ENCODE measurements around the gene EXOSC10. TPM values are rescaled to one million over a fixed set of nuclear protein-coding genes. Genes with fewer than 3 reads are reported as not detected.
"Not testable (repeated sequence)": the region's sequence is repeated elsewhere in the genome, so short reads cannot be mapped to it uniquely, and the experiment has no call there.

Gene EXOSC10
- total RNA-seq, 1 donor from 2014 or later = 28.2 TPM

DNA sequence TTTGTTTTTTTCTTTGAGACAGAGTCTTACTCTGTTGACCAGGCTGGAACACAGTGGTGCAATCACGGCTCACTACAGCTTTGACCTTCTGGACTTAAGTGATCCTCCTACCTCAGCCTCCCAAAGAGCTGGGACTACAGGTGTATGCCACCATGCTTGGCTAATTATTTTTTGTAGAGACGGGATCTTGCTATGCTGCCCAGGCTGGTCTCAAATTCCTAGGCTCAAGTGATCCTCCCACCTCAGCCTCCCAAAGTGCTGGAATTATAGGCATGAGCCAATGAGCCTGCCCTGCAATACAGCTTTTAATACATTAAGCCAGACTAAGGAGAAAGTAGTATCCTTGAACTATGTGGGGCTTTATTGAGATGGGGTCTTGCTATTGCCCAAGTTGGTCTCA is 16.6 kb upstream of the EXOSC10 start:
- Histone ChIP-seq H3K4me3 (ENCODE audit: low read length in 3 of 3) (no peak overlapping the region), H3K4me1 (ENCODE audit: control insufficient read depth in 3 of 3, insufficient read depth in 3 of 3, low read length in 3 of 3) (no peaks in the 10 kb centered on the region), H3K9ac (ENCODE audit: low read depth in 1 of 3, low read length in 3 of 3) (no peak overlapping the region), H3K9me3 (ENCODE audit: control insufficient read depth in 3 of 3, low read length in 3 of 3) (no peaks in the 10 kb centered on the region), H3K36me3 (ENCODE audit: control insufficient read depth in 3 of 3, insufficient read depth in 3 of 3, low read length in 3 of 3) (peaks cover 34 to 60% (median 44%) of the 10 kb centered on the region in 3 donors), H3K27me3 (ENCODE audit: control insufficient read depth in 3 of 3, insufficient read depth in 3 of 3, low read length in 3 of 3) (no peaks in the 10 kb centered on the region), H3K27ac (ENCODE audit: low read depth, low read length) (no peak overlapping the region)

DNA sequence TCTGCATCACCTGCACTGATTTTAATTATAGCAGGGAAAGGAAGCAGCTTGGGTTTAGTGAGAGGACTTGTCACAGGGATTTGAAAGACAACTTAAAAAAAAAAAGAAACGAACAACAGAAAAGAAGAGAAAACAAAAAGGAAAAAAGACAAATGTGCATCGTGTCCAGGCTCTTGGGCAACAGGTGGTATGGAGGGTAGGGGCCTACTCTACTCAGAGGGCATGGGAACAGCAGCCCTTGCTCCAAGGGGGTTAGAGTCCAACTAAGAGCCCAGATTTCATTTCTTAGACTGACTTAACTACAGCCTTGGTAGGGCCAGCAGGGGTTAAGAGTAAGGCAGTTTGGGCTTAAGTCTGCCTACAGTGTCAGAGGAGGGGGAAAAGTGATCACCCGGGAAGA is 15.3 kb upstream of the EXOSC10 start:
- Histone ChIP-seq H3K36me3 (ENCODE audit: control insufficient read depth in 3 of 3, insufficient read depth in 3 of 3, low read length in 3 of 3) (peaks cover 35 to 57% (median 44%) of the 10 kb centered on the region in 3 donors), H3K4me1 (ENCODE audit: control insufficient read depth in 3 of 3, insufficient read depth in 3 of 3, low read length in 3 of 3) (no peaks in the 10 kb centered on the region), H3K27ac (ENCODE audit: low read depth, low read length) (no peak overlapping the region), H3K9me3 (ENCODE audit: control insufficient read depth in 3 of 3, low read length in 3 of 3) (no peaks in the 10 kb centered on the region), H3K27me3 (ENCODE audit: control insufficient read depth in 3 of 3, insufficient read depth in 3 of 3, low read length in 3 of 3) (no peaks in the 10 kb centered on the region), H3K4me3 (ENCODE audit: low read length in 3 of 3) (no peak overlapping the region), H3K9ac (ENCODE audit: low read depth in 1 of 3, low read length in 3 of 3) (no peak overlapping the region)

DNA sequence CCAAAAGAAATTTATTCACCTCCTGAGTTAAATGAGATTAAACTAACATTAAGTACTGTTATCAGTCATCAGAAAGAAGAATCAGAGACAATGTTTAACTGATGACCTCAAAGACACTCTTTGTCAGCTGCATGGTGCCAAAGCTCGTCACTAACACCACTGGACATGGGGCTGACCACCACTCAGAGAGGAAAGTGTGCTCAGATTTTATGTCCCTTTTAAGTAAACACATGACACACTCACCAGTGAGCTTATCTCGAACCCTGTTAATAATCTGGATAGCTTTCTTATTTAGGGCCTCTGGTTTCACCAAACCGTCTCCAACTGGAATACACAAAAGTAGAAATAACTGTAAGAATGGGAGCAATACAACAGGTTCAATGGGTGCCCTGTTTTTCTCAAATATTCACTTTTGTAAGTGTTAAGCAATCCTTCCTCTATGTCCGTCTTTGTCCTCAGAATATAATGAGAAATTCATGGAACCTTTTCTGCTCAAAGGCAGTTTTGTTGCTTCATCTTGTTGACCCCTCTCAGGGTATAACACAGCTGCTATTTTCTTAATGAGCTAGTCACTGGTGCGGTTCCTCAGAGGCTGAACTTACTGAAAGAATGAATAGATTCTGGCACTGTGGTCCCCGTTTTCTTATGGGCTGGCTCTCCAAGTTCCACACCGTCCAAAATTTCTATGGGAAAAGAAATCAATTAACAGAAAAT is 9.5 kb upstream of the EXOSC10 start:
- Histone ChIP-seq H3K36me3 (ENCODE audit: control insufficient read depth in 3 of 3, insufficient read depth in 3 of 3, low read length in 3 of 3) (peaks cover 47 to 64% (median 59%) of the 10 kb centered on the region in 3 donors), H3K27me3 (ENCODE audit: control insufficient read depth in 3 of 3, insufficient read depth in 3 of 3, low read length in 3 of 3) (no peaks in the 10 kb centered on the region), H3K9ac (ENCODE audit: low read depth in 1 of 3, low read length in 3 of 3) (no peak overlapping the region), H3K9me3 (ENCODE audit: control insufficient read depth in 3 of 3, low read length in 3 of 3) (no peaks in the 10 kb centered on the region), H3K27ac (ENCODE audit: low read depth, low read length) (no peak overlapping the region), H3K4me3 (ENCODE audit: low read length in 3 of 3) (no peak overlapping the region), H3K4me1 (ENCODE audit: control insufficient read depth in 3 of 3, insufficient read depth in 3 of 3, low read length in 3 of 3) (no peaks in the 10 kb centered on the region)

DNA sequence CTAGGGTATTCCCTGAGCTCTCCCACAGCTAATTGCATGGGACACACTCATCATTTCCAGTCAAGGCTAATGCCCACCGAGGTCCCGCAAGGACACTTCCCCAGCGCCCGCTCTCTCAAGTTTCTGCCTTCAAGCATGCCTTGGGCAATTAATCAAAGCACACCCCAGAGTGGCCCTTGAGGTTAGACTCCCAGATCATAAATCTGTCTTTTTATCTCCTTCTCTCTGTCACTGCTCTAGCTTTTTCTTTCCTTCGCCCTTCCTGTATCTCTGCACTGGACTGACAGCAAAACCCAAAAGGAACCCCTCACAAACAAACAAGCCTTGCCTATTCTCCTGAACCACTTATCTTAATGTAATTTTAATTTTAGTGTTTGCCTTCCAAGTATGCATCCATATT is 7.9 kb upstream of the EXOSC10 start:
- Histone ChIP-seq H3K36me3 (ENCODE audit: control insufficient read depth in 3 of 3, insufficient read depth in 3 of 3, low read length in 3 of 3) (peaks cover 38 to 49% (median 44%) of the 10 kb centered on the region in 3 donors), H3K27ac (ENCODE audit: low read depth, low read length) (no peak overlapping the region), H3K9me3 (ENCODE audit: control insufficient read depth in 3 of 3, low read length in 3 of 3) (no peaks in the 10 kb centered on the region), H3K4me3 (ENCODE audit: low read length in 3 of 3) (no peak overlapping the region), H3K9ac (ENCODE audit: low read depth in 1 of 3, low read length in 3 of 3) (no peak overlapping the region), H3K4me1 (ENCODE audit: control insufficient read depth in 3 of 3, insufficient read depth in 3 of 3, low read length in 3 of 3) (no peaks in the 10 kb centered on the region), H3K27me3 (ENCODE audit: control insufficient read depth in 3 of 3, insufficient read depth in 3 of 3, low read length in 3 of 3) (no peaks in the 10 kb centered on the region)

DNA sequence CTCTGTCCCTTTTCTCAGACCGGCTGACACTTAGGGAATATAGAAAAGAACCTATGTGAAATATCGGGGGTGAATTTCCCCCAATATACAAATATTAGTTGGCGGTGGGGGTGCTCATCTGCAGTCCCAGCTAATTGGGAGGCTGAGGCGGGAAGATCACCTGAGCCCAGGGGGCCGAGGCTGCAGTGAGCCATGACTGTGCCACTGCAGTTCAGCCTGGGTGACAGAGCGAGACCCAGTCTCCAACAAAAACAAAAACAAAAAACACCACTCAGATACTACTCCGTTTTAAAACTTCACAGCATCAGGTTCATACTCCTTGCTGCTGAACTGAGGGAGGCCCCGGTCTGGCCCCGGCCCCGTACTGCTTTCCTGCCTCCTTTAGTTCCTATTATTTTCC is 5.9 kb upstream of the EXOSC10 start:
- Histone ChIP-seq H3K27me3 (ENCODE audit: control insufficient read depth in 3 of 3, insufficient read depth in 3 of 3, low read length in 3 of 3) (no peaks in the 10 kb centered on the region), H3K9ac (ENCODE audit: low read depth in 1 of 3, low read length in 3 of 3) (no peak overlapping the region), H3K4me3 (ENCODE audit: low read length in 3 of 3) (no peak overlapping the region), H3K27ac (ENCODE audit: low read depth, low read length) (no peak overlapping the region), H3K4me1 (ENCODE audit: control insufficient read depth in 3 of 3, insufficient read depth in 3 of 3, low read length in 3 of 3) (no peaks in the 10 kb centered on the region), H3K36me3 (ENCODE audit: control insufficient read depth in 3 of 3, insufficient read depth in 3 of 3, low read length in 3 of 3) (peaks cover 27 to 35% (median 31%) of the 10 kb centered on the region in 3 donors), H3K9me3 (ENCODE audit: control insufficient read depth in 3 of 3, low read length in 3 of 3) (no peaks in the 10 kb centered on the region)

DNA sequence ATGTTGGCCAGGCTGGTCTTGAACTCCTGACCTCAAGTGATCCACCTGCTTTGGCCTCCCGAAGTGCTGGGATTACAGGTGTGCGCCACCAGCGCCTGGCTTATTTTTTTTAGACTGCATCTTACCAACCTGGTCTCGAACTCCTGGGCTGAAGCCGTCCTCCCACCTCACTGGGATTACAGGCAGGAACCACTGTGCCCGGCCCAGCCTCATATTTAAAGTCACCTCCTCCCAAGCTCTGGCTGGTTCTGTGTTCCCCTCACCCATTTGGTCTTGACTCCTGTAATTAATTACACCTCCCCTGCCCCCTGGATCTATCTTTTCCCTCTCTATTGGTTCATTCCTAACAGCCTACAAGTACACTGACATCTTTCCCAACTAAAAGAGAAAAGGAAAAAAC is 1.7 kb upstream of the EXOSC10 start:
- Histone ChIP-seq H3K36me3 (ENCODE audit: control insufficient read depth in 3 of 3, insufficient read depth in 3 of 3, low read length in 3 of 3) (peaks cover 12 to 15% (median 14%) of the 10 kb centered on the region in 3 donors), H3K4me1 (ENCODE audit: control insufficient read depth in 3 of 3, insufficient read depth in 3 of 3, low read length in 3 of 3) (peaks cover 7 to 16% (median 16%) of the 10 kb centered on the region in 3 donors), H3K9ac (ENCODE audit: low read depth in 1 of 3, low read length in 3 of 3) (no peak overlapping the region), H3K9me3 (ENCODE audit: control insufficient read depth in 3 of 3, low read length in 3 of 3) (no peaks in the 10 kb centered on the region), H3K4me3 (ENCODE audit: low read length in 3 of 3) (no peak overlapping the region), H3K27ac (ENCODE audit: low read depth, low read length) (no peak overlapping the region), H3K27me3 (ENCODE audit: control insufficient read depth in 3 of 3, insufficient read depth in 3 of 3, low read length in 3 of 3) (no peaks in the 10 kb centered on the region)

DNA sequence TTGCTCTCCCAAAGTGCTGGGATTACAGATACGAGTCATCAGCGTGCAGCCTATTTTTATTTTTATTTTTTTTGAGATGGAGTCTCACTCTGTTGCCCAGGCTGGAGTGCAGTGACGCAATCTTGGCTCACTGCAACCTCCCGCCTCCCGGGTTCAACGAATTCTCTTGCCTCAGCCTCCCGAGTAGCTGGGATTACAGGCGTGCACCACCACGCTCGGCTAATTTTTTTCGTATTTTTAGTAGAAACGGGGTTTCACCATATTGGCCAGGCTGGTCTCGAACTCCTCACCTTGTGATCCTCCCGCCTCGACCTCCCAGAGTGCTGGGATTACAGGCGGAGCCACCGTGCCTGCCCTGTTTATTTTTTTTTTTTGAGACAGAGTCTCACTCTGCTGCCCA is 1.1 kb upstream of the EXOSC10 start:
- H3K4me3 ChIP-seq (ENCODE audit: low read length in 3 of 3); H3K27ac ChIP-seq (ENCODE audit: low read depth, low read length); H3K9me3 ChIP-seq (ENCODE audit: control insufficient read depth in 3 of 3, low read length in 3 of 3); H3K9ac ChIP-seq (ENCODE audit: low read depth in 1 of 3, low read length in 3 of 3); H3K27me3 ChIP-seq (ENCODE audit: control insufficient read depth in 3 of 3, insufficient read depth in 3 of 3, low read length in 3 of 3): not testable (repeated sequence)
- peaks cover 12 to 14% (median 13%) of the 10 kb centered on the region in 3 donors for H3K36me3 ChIP-seq (ENCODE audit: control insufficient read depth in 3 of 3, insufficient read depth in 3 of 3, low read length in 3 of 3)
- H3K4me1 ChIP-seq (ENCODE audit: control insufficient read depth in 3 of 3, insufficient read depth in 3 of 3, low read length in 3 of 3) = peaks cover 7 to 16% (median 16%) of the 10 kb centered on the region in 3 donors

DNA sequence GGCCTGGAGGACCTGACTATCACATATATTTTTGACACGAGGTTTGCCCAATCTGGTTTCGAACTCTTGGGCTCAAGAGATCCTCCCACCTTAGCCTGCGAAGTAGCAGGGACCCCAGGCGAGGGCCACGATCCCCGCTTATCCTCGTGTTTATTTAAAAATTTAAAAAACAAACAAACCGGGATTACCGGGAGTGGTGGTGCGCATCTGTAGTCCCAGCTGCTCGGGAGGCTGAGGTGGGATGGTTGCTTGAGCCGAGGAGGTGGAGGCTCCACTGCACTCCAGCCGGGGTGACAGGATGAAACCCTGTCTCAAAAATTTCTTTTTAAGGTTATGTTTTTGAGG is 452 bp upstream of the EXOSC10 start:
- H3K4me1 ChIP-seq (ENCODE audit: control insufficient read depth in 3 of 3, insufficient read depth in 3 of 3, low read length in 3 of 3) = peaks cover 7 to 16% (median 16%) of the 10 kb centered on the region in 3 donors
- H3K27ac ChIP-seq (ENCODE audit: low read depth, low read length) = peak overlapping the region; percentile 71
- H3K4me3 ChIP-seq (ENCODE audit: low read length in 3 of 3) = peak overlapping the region; percentile 88 to 97 (median 93)
- peaks cover 14 to 16% (median 15%) of the 10 kb centered on the region in 3 donors for H3K36me3 ChIP-seq (ENCODE audit: control insufficient read depth in 3 of 3, insufficient read depth in 3 of 3, low read length in 3 of 3)
- H3K9me3 ChIP-seq (ENCODE audit: control insufficient read depth in 3 of 3, low read length in 3 of 3) = no peaks in the 10 kb centered on the region
- peak overlapping the region; percentile 92 to 95 (median 94) for H3K9ac ChIP-seq (ENCODE audit: low read depth in 1 of 3, low read length in 3 of 3)
- no peaks in the 10 kb centered on the region for H3K27me3 ChIP-seq (ENCODE audit: control insufficient read depth in 3 of 3, insufficient read depth in 3 of 3, low read length in 3 of 3)

DNA sequence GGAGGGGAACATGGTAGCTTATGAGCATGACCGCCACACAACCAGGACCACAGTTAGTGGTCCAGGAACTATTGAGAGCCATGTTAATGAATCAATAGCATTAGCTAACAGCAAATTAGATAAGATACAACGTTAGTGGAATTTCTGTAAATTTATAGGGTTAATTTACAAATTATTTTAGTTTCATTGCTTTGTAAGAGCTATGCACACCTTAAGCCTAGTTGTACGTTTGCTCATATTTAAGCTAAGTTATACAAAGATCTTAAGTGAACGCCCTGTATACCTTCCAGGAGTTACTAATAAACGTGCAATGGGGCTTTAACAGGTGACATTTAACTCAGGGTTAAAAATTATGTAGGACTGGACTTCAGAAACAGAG is 749 bp downstream of the EXOSC10 start:
- Histone ChIP-seq H3K9me3 (ENCODE audit: control insufficient read depth in 3 of 3, low read length in 3 of 3) (no peaks in the 10 kb centered on the region), H3K4me3 (ENCODE audit: low read length in 3 of 3) (peak overlapping the region; percentile 88 to 97 (median 93)), H3K4me1 (ENCODE audit: control insufficient read depth in 3 of 3, insufficient read depth in 3 of 3, low read length in 3 of 3) (peaks cover 7 to 16% (median 16%) of the 10 kb centered on the region in 3 donors), H3K27ac (ENCODE audit: low read depth, low read length) (no peak overlapping the region), H3K36me3 (ENCODE audit: control insufficient read depth in 3 of 3, insufficient read depth in 3 of 3, low read length in 3 of 3) (peaks cover 17 to 23% (median 20%) of the 10 kb centered on the region in 3 donors), H3K9ac (ENCODE audit: low read depth in 1 of 3, low read length in 3 of 3) (peak overlapping the region; percentile 92 to 95 (median 94)), H3K27me3 (ENCODE audit: control insufficient read depth in 3 of 3, insufficient read depth in 3 of 3, low read length in 3 of 3) (no peaks in the 10 kb centered on the region)

DNA sequence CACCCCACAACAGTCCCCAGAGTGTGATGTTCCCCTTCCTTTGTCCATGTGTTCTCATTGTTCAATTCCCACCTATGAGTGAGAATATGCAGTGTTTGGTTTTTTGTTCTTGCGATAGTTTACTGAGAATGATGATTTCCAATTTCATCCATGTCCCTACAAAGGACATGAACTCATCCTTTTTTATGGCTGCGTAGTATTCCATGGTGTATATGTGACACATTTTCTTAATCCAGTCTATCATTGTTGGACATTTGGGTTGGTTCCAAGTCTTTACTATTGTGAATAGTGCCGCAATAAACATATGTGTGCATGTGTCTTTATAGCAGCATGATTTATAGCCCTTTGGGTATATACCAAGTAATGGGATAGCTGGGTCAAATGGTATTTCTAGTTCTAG is 15.9 kb downstream of the EXOSC10 start:
- not testable (repeated sequence) for H3K27me3 ChIP-seq (ENCODE audit: control insufficient read depth in 3 of 3, insufficient read depth in 3 of 3, low read length in 3 of 3); H3K9ac ChIP-seq (ENCODE audit: low read depth in 1 of 3, low read length in 3 of 3); H3K4me1 ChIP-seq (ENCODE audit: control insufficient read depth in 3 of 3, insufficient read depth in 3 of 3, low read length in 3 of 3); H3K27ac ChIP-seq (ENCODE audit: low read depth, low read length); H3K4me3 ChIP-seq (ENCODE audit: low read length in 3 of 3); H3K9me3 ChIP-seq (ENCODE audit: control insufficient read depth in 3 of 3, low read length in 3 of 3)
- peaks cover 43 to 54% (median 53%) of the 10 kb centered on the region in 3 donors for H3K36me3 ChIP-seq (ENCODE audit: control insufficient read depth in 3 of 3, insufficient read depth in 3 of 3, low read length in 3 of 3)

Measured in skeletal muscle tissue (tissue), 4 donors.